ENCODE results near the gene RNF130. TPM values are rescaled to one million over a fixed set of nuclear protein-coding genes. Genes with fewer than 3 reads are reported as not detected.

The RNF130 gene
- total RNA-seq, 2 donors from 2014 or later: 83.9 to 151 TPM

- Histone ChIP-seq H3K4me1 (ENCODE audit: control insufficient read depth in 1 of 2, low read depth in 2 of 2) (no peaks in the 10 kb centered on the region), H3K9me3 (peaks cover 14% of the 10 kb centered on the region), H3K4me3 (no peak overlapping the region), H3K27ac (no peak overlapping the region), H3K36me3 (no peaks in the 10 kb centered on the region), H3K27me3 (replicated peaks; ENCODE audit: insufficient read depth) (no peaks in the 10 kb centered on the region)
- no peak for DNase-seq (ENCODE audit: low spot score)
- no peak for TF ChIP-seq CTCF (IDR thresholded peaks at IDR 0.05)
- ATAC-seq (ENCODE audit: insufficient number of reproducible peaks, low FRiP score, low read depth): no peak
Measured at GRCh38 chr5:180102636-180103035, 31.1 kb upstream of the RNF130 start.

- Histone ChIP-seq H3K4me1 (ENCODE audit: control insufficient read depth in 1 of 2, low read depth in 2 of 2) (no peaks in the 10 kb centered on the region), H3K36me3 (no peaks in the 10 kb centered on the region), H3K9me3 (peaks cover 3% of the 10 kb centered on the region), H3K27ac (no peak overlapping the region), H3K4me3 (no peak overlapping the region), H3K27me3 (replicated peaks; ENCODE audit: insufficient read depth) (no peaks in the 10 kb centered on the region)
- ATAC-seq (ENCODE audit: insufficient number of reproducible peaks, low FRiP score, low read depth) (no peak), DNase-seq (ENCODE audit: low spot score) (no peak)
- no peak for TF ChIP-seq CTCF (IDR thresholded peaks at IDR 0.05)
Measured at GRCh38 chr5:180101451-180102105, 30.0 kb upstream of the RNF130 start.

- DNase-seq (ENCODE audit: low spot score) (no peak), ATAC-seq (ENCODE audit: insufficient number of reproducible peaks, low FRiP score, low read depth) (no peak)
- H3K4me3 ChIP-seq: no peak overlapping the region
- H3K27ac ChIP-seq: no peak overlapping the region
- no peak for TF ChIP-seq CTCF (IDR thresholded peaks at IDR 0.05)
- H3K4me1 ChIP-seq (ENCODE audit: control insufficient read depth in 1 of 2, low read depth in 2 of 2): no peaks in the 10 kb centered on the region
- no peaks in the 10 kb centered on the region for H3K9me3 ChIP-seq
- H3K27me3 ChIP-seq (replicated peaks; ENCODE audit: insufficient read depth): no peaks in the 10 kb centered on the region
- H3K36me3 ChIP-seq: no peaks in the 10 kb centered on the region
Measured at GRCh38 chr5:180100621-180101450, 29.3 kb upstream of the RNF130 start.

- no peak overlapping the region for H3K4me3 ChIP-seq
- H3K9me3 ChIP-seq: no peaks in the 10 kb centered on the region
- no peak overlapping the region for H3K27ac ChIP-seq
- no peak for TF ChIP-seq CTCF (IDR thresholded peaks at IDR 0.05)
- H3K36me3 ChIP-seq: no peaks in the 10 kb centered on the region
- ATAC-seq (ENCODE audit: insufficient number of reproducible peaks, low FRiP score, low read depth) (no peak), DNase-seq (ENCODE audit: low spot score) (no peak)
- H3K27me3 ChIP-seq (replicated peaks; ENCODE audit: insufficient read depth): no peaks in the 10 kb centered on the region
- H3K4me1 ChIP-seq (ENCODE audit: control insufficient read depth in 1 of 2, low read depth in 2 of 2): no peaks in the 10 kb centered on the region
Measured at GRCh38 chr5:180099733-180100611, 28.4 kb upstream of the RNF130 start.

Data from thoracic aorta (tissue), 2 donors.